HG03558 (cell line): ENCODE results near the gene C1QL1.

ENCODE experiments used
- ATAC-seq: cut with Tn5 transposase; IDR thresholded peaks from one replicate; pipeline ENCODE4 v1.9.1; 2021; ENCODE audit warnings: moderate number of reproducible peaks; ENCODE audit not compliant: unreplicated experiment; ENCODE audit errors: extremely low read depth

The C1QL1 gene

DNA sequence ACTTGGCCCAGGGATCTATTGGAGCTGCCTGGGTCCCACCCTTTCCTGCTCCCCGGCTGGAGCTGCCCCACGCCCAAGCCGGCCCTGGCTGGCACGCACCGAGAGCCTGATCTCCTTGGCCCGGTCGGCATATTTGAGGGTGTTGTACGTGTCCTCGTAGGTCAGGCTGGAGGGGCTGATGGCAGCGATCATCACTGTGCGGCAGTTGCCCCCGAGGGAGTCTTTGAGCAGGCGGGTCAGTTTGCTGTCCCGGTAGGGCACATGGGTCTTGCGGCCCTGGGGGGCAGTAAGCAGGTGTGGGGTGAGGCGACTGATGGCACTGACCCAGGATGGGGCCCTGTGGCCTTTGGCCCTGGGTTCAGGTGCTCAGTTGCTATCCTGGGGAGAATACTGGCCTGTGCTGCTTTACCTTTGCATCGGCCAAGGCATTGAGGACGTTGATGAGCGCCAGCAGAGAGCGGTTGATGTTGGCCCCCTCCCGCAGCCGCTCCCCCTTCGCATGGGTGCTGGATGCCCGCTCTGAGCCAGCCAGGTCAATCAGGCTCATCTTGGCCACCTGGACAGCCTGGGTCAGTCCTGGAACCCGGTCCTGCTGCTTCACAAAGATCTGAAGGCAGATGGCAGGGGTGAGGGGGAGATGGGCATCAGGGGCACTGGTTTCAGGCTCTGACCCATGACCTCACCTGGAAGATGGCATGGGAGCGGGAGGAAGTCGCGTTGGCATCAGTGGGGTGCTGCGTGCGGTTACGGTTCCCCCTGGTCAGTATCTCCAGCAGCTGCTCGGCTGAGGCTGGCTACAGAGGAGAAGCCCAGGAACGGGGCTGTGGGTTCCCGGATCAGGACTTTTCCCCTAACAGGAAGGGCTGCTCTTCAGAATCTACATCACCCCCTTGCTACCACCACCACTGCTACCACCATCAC lies 34.0 kb downstream of the C1QL1 start:
- ATAC-seq, result no peak

DNA sequence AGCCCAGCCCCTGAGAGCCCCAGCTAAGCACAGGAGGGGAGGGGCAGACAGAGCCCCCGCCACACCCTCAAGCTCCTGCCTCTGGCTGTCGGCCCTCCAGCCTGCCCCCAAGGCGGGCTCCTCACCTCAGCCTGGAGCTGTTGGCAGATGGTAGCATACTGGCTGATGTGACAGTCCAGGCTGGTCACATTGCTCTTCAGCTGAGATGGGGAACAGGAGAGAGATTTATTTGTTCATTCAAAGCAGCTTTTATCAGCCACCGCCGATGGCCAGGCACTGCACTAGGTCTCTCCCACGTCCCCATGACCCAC lies 35.4 kb downstream of the C1QL1 start:
- no peak for ATAC-seq

DNA sequence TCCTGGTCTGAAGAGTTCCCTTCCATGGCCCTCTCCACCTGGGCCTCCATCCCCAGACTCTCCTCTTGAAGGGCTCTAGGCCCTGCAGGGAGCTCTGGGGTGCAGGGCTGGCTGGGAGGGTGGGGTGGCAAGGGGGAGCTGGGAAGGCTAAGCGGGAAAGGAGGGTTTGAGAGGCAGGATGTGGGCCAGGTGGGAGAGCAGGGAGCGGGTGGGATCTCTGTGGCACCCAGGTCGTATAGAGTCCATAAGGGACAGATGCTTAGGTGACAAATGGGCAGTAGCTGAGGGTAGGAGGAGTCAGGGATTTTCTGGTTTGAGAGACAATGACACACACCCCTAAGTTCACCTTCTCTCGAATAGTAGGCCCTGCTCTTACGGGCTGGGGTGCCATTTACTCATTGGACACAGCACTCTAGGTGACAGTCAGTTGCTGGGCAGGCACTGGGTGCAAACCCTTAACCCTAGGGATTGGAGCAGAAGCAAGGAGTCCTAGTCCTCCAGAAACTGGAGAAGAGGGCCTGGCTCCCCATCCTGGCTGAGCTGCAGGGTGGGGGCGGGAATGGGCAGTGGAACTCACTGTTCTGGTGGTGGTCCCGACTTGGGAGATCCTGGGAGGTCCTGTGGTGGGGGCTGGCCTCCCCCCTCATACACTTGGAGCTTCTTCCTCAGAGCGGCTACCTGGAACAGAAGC lies 35.9 kb downstream of the C1QL1 start:
- ATAC-seq, result no peak

DNA sequence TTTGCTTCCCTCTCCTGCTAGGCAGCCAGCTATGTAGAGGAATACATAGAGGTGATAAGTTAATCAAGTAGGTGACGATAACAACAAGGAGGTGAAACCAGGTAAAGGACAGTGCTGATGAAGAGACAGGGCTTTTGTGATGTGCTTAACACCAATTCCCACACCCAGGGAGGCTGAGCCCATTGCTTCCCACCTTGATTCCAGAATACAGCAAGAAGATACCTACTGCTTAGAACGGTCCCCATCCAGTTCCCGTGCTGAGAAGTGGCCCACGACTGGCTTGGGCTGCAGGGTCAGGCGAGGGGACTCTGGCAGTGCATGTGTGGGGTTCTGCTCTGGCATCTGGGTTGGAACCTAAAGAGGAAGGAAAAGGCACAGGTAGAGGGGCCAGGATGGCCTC lies 36.7 kb downstream of the C1QL1 start:
- ATAC-seq, result no peak

DNA sequence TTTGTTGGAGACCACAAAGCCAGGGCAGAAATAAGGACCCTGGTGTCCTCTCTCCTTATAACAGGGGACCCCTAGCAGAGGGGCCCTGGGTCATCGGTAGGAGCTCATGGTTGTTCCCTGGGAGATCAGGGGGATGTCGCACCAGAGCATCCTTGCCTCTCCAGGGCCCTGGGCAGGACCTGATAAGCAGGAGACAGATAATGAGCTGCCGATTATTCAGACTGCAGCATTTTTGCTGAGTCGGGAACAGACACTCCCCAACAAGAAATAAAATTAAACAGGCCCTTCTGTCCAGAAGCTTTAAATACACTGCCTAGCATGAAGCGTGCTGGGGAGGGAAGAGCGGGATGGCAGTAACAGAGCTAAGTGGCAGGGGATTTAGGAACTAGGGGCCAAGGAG lies 37.4 kb downstream of the C1QL1 start:
- no peak for ATAC-seq

DNA sequence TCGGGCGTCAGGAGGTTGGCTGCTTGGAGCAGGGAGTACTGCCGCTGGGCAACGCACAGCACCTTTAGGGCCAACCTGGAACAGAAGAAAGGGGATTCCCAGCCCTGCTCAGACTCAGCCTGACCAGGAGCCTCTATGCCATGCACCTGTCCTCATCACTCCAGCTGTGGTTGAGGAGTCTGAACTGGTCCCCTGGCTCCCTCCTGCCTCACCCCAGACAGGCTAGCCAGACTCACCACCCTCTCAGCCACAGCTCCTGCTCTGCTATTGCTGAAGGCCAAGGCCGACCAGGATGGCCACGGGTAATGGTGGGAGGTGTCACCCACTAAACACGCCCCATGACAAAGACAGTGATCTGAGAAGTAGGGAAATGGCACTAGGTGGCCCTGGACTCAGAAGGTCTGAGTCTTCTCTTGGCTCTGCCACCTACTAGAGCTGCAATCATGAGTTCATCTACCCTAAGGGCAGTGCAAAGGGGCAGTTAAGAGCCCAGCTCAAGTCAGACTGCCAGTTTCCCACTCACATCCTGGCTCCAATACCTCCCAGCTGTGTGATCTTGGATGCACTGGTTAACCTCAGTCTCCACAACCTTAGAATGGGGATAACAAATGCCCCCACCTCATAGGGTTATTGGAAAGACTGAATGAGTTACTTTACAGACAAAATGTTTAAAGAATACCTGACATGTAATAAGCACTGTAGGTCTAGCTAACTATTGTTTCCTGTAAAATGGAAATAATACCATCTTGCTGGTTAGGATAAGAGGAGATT lies 39.0 kb downstream of the C1QL1 start:
- ATAC-seq, result no peak

DNA sequence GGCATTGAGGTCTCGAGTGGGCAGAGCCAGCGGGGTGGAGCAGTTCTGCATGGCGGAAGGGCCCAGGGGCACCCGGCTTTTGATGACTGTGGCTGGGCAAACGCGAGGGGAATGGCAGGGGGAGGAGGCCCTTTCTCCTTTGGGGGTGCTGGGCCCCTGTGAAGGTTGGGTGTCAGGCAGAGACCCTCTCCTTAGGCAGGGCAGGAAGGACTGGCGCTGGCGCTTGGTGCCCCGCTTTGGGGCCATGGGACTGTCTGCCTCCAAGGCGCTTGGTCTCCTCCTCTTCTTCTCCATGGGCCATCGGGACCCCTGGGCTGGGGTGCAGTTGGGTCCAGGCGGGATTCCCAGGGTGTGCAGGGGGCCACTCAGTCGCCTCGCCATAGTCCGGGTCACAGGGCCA lies 40.0 kb downstream of the C1QL1 start:
- ATAC-seq, result no peak

DNA sequence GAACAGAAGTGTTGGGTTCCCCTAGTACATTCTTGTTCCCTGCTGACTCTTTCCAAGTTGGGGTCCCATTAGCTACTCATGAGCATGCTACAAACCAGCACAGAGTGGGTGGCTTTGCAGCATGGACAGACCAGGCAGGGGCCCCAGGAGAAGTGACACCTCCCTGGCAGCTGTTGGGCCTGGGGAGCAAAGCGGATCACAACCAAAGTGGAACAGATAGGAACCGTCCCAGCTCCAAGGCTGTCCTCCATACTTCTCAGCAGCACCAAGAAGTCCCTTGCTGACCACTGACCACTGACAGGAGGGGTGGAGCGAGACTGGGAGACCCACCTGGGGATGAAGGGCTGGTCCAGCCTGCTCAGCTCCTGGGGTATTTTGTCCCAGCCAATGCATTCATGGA lies 40.4 kb downstream of the C1QL1 start:
- no peak for ATAC-seq

DNA sequence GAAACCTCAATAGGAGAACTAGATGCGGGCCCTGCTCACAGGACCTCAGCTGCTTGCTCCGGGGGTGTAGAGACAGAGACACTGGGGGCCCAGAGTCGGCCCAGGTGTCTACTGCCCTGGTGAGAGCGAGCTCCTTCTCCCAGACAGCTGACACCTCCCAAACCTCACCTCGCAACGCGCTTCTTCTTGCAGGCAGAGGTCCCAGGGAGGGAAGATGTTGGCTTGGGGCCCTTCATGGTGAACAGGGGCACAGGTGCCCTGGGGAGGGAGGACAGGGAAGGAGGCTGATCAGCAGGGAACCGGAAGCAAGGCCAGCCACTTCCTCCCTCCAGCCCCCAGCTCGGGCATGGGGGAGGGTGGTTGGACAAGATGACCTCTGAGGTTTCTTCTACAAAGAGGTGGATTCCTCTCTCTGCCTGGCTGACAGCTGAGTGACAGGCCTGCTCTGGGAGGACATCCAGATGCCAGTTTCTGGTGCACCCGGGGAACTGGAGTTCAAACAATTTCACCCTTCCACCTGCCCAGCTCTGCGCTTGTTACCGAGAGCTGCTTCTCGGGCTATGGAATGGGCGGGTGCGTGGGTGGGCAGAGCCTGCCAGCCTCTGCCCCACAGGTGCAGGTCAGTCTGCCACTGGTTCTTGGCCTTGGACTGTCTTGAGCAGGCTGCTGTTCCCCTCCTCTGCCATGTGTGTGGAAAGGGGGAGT lies 41.1 kb downstream of the C1QL1 start:
- ATAC-seq, result no peak

DNA sequence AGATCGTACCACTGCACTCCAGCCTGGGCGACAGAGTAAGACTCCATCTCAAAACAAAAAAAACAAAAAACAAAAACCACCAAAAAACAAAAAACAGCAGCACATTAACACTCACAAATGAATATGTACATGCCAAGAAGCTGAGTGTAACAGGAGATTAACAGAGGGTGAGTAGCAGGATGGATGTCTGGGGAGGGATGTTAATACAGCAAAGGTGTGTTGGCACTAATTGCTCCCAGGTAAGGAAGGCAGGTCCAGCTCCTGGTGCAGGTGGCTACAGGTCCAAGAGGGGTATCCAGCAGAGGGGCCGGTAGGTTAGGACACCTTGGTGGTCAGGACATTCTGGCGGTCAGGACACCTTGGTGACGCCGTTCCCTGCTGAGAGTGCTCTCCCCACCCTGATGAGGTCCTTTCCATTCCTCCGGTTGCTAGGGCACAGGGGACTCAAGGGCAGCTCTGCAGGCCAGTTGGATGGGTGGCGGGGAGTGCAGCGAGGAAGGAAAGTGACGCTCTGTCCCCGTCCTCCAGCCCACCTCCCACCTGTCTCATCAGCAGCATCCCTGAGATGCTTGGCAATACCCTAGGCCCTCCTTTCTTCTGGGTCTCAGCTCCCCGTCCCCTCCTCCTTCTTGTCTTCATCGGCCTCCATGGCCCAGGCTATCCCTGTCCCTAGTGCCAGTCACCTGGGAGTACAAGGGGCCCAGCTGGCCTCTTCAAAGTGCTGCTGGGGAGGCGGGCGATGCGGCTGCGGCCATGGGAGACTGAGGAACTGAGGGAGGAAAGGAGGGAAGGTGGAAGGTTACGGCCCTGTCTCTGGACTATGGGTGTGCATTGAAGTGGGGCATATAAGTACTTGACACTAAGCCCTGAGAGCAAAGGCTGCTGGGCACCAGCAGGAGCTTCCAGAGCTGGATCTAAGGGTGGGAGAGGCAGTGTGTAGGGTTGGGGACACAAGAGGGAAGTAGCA lies 42.1 kb downstream of the C1QL1 start:
- no peak for ATAC-seq

DNA sequence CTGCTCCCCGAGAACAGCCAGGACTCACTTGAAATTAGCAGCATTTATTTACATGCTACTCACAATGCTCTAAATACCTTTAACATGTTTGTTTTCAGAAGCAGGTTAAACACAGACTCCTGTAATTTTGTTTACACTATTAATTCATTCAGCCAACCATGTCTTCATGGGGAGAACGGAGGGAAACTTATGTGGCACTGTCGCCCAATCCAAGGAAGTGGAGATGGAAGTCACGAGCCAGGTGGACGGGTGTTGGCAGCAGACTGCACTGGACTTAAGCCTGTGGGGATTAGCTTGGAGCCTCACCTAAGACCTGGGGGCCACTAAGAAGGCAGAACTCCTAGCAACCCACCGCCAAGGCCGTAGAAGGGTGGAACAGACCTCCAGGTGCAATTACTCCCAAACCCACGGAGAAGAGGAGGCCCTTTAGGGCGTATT lies 44.0 kb downstream of the C1QL1 start:
- ATAC-seq, result no peak

DNA sequence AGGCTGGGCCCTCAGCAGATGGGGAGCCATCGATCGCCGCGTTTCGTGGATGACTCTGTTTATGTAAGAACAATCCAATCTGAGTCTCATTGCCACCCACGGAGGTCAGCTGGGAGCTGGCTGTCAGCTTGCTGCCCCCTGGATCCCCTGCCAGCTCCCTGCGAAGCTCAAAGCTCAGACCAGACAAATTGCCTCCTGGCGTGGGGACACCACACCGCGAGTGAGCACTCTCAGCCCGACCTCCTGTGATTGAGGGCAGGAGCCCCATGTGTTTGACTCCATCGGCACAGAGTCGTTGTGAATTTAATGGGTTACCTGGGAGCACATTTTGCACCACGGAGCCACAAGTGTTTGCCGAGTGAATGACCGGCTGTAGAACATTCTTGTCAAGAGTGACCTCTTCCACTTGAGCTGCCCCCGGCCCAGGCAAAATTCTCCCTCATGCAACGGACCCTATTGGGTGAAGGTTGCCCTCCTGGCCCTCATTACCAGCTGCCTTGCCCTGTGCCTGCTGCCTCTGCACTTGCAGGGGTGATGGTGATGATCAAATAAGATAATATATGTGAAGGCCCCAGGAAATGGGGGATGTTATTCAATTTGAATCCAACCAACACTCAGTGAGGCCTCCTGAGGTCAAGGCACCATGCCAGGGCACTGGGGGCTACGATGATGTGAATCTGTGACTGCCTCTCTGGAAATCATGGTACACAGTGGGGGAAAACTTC lies 45.2 kb downstream of the C1QL1 start:
- no peak for ATAC-seq

DNA sequence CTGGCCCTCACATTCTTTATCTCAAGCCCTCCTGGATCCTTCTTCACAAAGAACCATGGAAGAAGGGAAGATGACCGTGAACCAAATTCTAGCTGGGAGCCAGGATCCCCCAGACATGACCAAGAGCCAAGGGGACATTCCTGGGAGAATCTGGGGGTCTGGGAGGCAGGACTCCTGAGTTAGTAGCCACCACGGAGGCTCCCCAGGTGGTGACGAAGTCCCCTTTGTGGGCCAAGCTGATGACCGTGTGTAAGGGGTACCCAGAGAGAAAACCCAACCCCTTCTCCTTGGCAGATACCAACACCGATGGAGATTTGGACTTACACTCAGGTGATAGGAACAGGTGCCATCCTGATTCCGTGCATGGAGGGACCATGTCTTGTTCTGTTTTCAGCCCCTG lies 46.0 kb downstream of the C1QL1 start:
- no peak for ATAC-seq

DNA sequence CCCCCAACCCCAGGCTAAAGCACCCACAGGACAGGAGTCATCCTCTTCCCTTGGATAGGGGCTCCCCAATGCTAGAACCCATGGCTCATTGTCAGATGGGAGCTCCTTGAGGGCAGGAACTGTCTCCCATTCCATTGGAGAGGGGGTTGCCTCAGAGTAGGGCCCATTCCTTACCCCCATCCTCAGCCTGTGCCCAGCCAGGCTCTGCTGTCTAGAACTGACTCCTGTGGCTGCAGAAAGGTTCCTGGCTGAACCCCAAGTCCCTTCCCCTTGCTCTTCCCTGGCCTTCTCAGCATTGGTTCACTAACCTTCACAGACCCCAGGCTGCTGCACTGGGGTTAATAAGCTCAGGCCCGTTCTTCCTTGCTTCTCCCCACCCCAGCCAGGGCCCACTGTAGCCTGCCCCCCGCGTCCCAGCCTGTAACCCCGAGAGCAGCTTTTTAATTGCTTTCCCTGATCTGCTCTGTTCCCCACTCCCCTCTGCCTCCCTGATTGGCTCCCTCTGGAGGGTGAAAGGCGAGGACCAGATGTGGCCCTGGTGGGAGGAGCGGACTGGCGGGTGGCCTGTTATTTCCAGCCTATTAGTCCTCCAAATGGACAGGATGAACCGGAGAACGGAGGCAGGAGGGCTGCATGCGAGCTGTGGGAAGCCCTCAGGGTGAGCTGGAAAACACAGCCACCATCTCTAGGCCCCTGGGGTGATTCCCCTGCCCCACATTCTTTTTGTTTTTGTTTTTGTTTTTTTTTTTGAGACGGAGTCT lies 46.8 kb downstream of the C1QL1 start:
- ATAC-seq, result no peak

DNA sequence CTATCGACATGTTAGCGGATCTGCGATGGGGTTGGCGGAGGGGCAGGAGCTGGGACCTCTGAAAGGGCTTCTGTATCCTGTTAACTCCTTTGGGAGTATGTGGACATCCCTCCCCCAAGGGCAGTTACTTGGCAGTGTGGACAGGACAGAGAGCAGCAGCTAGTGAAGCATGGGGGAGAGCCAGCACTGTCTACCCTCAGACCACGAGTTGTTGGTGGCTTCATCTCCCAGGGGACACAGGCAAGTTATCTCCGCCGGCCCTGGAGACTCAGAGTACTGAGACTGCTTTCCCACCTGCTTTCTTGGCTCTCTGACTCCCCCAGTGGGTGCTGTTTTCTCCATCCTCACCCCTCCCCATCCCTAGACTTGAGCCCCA lies 47.5 kb downstream of the C1QL1 start:
- ATAC-seq, result no peak

DNA sequence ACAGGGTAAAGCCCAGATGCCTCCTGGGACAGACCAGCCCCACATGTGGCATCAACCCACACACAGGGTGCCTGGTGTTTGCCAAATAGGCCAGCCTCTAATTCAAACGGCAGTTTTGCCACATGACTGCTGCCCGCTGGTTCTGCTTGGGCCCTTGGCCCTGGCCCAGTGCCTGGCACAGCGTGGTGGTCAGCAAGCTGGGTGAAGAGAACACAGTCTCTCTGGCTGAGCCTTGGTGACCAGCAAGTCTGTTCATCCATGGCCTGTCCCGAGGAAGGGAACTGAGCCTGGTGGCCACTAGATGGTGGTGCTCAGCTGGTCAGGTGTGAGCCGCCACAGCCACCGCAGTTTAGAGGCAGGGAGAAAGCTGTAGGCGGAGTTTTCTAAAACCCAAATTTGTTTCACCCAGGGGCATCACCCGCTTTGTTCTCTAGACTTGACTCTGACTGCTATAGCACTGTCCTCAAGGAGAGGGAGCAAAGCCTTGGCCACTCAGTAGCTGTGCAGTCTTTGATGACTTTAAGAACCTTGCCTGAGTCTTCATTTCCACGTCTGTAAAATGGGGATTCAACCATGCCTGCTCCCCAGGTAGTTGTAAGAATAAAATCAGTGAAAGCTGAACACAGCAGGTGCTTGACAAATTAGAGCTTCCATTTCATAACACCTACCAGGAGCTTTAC lies 48.1 kb downstream of the C1QL1 start:
- ATAC-seq, result no peak

DNA sequence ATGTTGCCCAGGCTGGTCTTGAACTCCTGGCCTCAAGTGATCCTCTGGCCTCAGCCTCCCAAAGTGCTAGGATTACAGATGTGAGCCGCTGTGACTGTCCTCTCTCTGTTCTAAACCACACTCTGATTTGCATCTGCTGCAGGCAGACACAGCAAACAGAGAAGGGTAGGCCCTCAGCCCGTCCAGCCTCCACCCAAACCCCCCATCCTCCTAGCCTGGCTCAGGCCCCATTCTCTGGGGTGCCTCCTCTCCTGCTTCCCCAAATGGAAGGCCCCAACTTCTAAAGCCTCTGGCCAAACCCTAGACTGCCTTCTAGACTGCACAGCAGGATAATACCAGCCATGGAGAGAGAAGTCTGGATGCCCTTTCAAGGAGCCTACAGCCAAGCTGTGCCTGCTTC lies 48.7 kb downstream of the C1QL1 start:
- no peak for ATAC-seq

DNA sequence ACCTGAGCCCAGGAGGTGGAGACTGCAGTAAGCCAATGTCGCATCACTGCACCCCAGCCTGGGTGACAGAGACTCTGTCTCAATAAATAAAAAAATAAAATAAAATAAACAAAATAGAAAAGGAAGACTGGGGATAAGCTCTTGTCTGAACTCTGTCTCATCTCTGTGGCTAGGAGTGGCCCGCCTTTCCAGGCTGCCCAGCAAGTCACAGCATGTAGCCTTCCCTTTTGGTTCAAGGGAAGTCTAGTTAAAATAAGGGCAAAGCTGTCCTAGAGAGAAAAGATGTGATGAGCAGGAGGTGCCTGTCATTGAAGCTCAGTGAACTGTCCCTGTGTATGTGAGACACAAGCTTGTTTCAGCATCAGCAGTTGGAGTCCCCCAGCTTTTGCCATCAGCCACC lies 50.1 kb downstream of the C1QL1 start:
- no peak for ATAC-seq
